Thoracic aorta (tissue), 2 donors: ENCODE data around the gene IQCF6. TPM values are rescaled to one million over a fixed set of nuclear protein-coding genes. Genes with fewer than 3 reads are reported as not detected.

Source experiments
- ATAC-seq: fragments of 150-250 bp; one replicate; pipeline ENCODE4 v1.8.0; 2017; ENCODE audit warnings: low read depth; ENCODE audit not compliant: insufficient number of reproducible peaks, low FRiP score
- DNase-seq: peaks from one replicate; pipeline ENCODE4 v3.0.0-alpha.2; 2020; ENCODE audit warnings: low spot score
- H3K27ac ChIP-seq, 2 donors: fragments of 200-600 bp; sonication (generic); 1 replicate in 1 of 2; 2 replicates in 1 of 2; pipeline ENCODE4 v1.5.1; 2016; ENCODE audit warnings: mild to moderate bottlenecking in 2 of 2, moderate library complexity in 2 of 2
- H3K27me3 ChIP-seq: fragments of 200-600 bp; sonication (generic); replicated peaks from 2 replicates; pipeline ENCODE4 v1.6.0; 2016; ENCODE audit warnings: mild to moderate bottlenecking; ENCODE audit not compliant: insufficient read depth
- H3K36me3 ChIP-seq: fragments of 200-600 bp; sonication (generic); one replicate; pipeline ENCODE4 v1.5.1; 2016
- H3K4me1 ChIP-seq, 2 donors: fragments of 200-600 bp; sonication (generic); 1 replicate in 1 of 2; 2 replicates in 1 of 2; pipeline versions ENCODE4 v1.5.1 to v1.6.0; 2016; ENCODE audit warnings: low read depth in 2 of 2, mild to moderate bottlenecking in 1 of 2; ENCODE audit not compliant: control insufficient read depth in 1 of 2
- H3K4me3 ChIP-seq: fragments of 200-600 bp; sonication (generic); 2 replicates; pipeline ENCODE4 v1.5.1; 2016; ENCODE audit warnings: mild to moderate bottlenecking
- H3K9me3 ChIP-seq: fragments of 200-600 bp; sonication (generic); 2 replicates; pipeline ENCODE4 v1.5.1; 2016
- CTCF ChIP-seq: fragments of 200-600 bp; sonication (generic); IDR thresholded peaks from one replicate; pipeline ENCODE4 v1.5.1; 2019; ENCODE audit warnings: antibody characterized with exemption
- total RNA-seq, 2 donors: library from RNA; depleted of rRNA; stranded (reverse); fragments of >200 nt; gene quantifications; one replicate each; pipeline versions ENCODE4 v1.1.0 to v1.2.3, GENCODE V29; 2016

IQCF6 gene
- total RNA-seq, 2 donors from 2014 or later, result not detected

- ATAC-seq (no peak), DNase-seq (no peak)
- no peaks in the 10 kb centered on the region for H3K36me3 ChIP-seq
- no peaks in the 10 kb centered on the region for H3K9me3 ChIP-seq
- no peak overlapping the region for H3K27ac ChIP-seq
- no peak overlapping the region for H3K4me3 ChIP-seq
- TF ChIP-seq CTCF, result no peak
- H3K27me3 ChIP-seq, result no peaks in the 10 kb centered on the region
- H3K4me1 ChIP-seq, result no peaks in the 10 kb centered on the region
Measured at GRCh38 chr3:51735950-51736349, 43.1 kb downstream of the IQCF6 start.

GRCh38 chr3:51735039-51735438 is 44.0 kb downstream of the IQCF6 start:
- Histone ChIP-seq H3K9me3 (no peaks in the 10 kb centered on the region), H3K27ac (no peak overlapping the region), H3K4me1 (no peaks in the 10 kb centered on the region), H3K36me3 (no peaks in the 10 kb centered on the region), H3K4me3 (no peak overlapping the region), H3K27me3 (no peaks in the 10 kb centered on the region)
- TF ChIP-seq CTCF, result no peak
- ATAC-seq (no peak), DNase-seq (no peak)

- H3K4me1 ChIP-seq, result no peaks in the 10 kb centered on the region
- TF ChIP-seq CTCF, result no peak
- ATAC-seq (no peak), DNase-seq (no peak)
- H3K36me3 ChIP-seq, result no peaks in the 10 kb centered on the region
- no peaks in the 10 kb centered on the region for H3K9me3 ChIP-seq
- no peak overlapping the region for H3K4me3 ChIP-seq
- no peaks in the 10 kb centered on the region for H3K27me3 ChIP-seq
- no peak overlapping the region for H3K27ac ChIP-seq
Measured at GRCh38 chr3:51734572-51734907, 44.5 kb downstream of the IQCF6 start.

- H3K9me3 ChIP-seq, result no peaks in the 10 kb centered on the region
- no peaks in the 10 kb centered on the region for H3K4me1 ChIP-seq
- H3K27me3 ChIP-seq, result no peaks in the 10 kb centered on the region
- H3K36me3 ChIP-seq, result no peaks in the 10 kb centered on the region
- H3K27ac ChIP-seq, result no peak overlapping the region
- DNase-seq (no peak), ATAC-seq (no peak)
- TF ChIP-seq CTCF, result no peak
- H3K4me3 ChIP-seq, result no peak overlapping the region
Measured at GRCh38 chr3:51733859-51734571, 45.0 kb downstream of the IQCF6 start.

GRCh38 chr3:51729042-51729633 is 49.9 kb downstream of the IQCF6 start:
- DNase-seq (no peak), ATAC-seq (no peak)
- H3K36me3 ChIP-seq, result no peaks in the 10 kb centered on the region
- H3K4me3 ChIP-seq, result no peak overlapping the region
- no peaks in the 10 kb centered on the region for H3K27me3 ChIP-seq
- H3K9me3 ChIP-seq, result no peaks in the 10 kb centered on the region
- no peak overlapping the region for H3K27ac ChIP-seq
- TF ChIP-seq CTCF, result no peak
- H3K4me1 ChIP-seq, result no peaks in the 10 kb centered on the region

Other genes starting within 250 kb of the IQCF6 start
- 10 to 100 TPM; 41.8 to 42.2 TPM for gene RAD54L2, start 240.5 kb downstream of the IQCF6 start, total RNA-seq
- 10 to 100 TPM; 27.3 to 50.9 TPM for gene TEX264, start 108.0 kb downstream of the IQCF6 start, total RNA-seq
- gene GRM2, start 72.2 kb downstream of the IQCF6 start, total RNA-seq, result under 1 TPM; 0.49 to 0.54 TPM
- gene IQCF2, start 82.4 kb upstream of the IQCF6 start, total RNA-seq, result not detected
- gene IQCF5, start 96.4 kb upstream of the IQCF6 start, total RNA-seq, result not detected
- gene IQCF1, start 124.1 kb upstream of the IQCF6 start, total RNA-seq, result not detected
- gene RRP9, start 162.7 kb upstream of the IQCF6 start, total RNA-seq, result 10 to 100 TPM in 1 of 2 donors, 1 to 10 TPM in 1; 7.7 to 21.8 TPM
- gene PARP3, start 163.1 kb upstream of the IQCF6 start, total RNA-seq, result 10 to 100 TPM; 10.9 to 21.4 TPM
- not detected for gene GPR62, start 176.1 kb upstream of the IQCF6 start, total RNA-seq
- gene PCBP4, start 188.2 kb upstream of the IQCF6 start, total RNA-seq, result 100 to 1,000 TPM; 127 to 144 TPM
- 10 to 100 TPM; 28.6 to 55.2 TPM for gene ABHD14B, start 194.8 kb upstream of the IQCF6 start, total RNA-seq
- 10 to 100 TPM in 1 of 2 donors, 1 to 10 TPM in 1; 9.7 to 24.0 TPM for gene ABHD14A, start 195.8 kb upstream of the IQCF6 start, total RNA-seq
- 10 to 100 TPM in 1 of 2 donors, 1 to 10 TPM in 1; 6.1 to 12.3 TPM for gene ACY1, start 204.3 kb upstream of the IQCF6 start, total RNA-seq
- 100 to 1,000 TPM; 642 to 718 TPM for gene RPL29, start 216.7 kb upstream of the IQCF6 start, total RNA-seq